MM.1S (cell line): ENCODE measurements around the gene CPA5.

Experiments used
- DNase-seq: peaks from one replicate; pipeline ENCODE4 v3.0.0-alpha.2; 2015
- H2AFZ ChIP-seq: fragments of 300-600 bp; sonication (generic); 2 replicates; pipeline ENCODE4 v1.6.0; 2016; ENCODE audit warnings: antibody characterized with exemption, low read length
- H3F3A ChIP-seq: fragments of 300-600 bp; sonication (generic); 2 replicates; pipeline ENCODE4 v1.6.1; 2016; ENCODE audit warnings: mild to moderate bottlenecking, antibody characterized with exemption, low read length, moderate library complexity, mixed read lengths; ENCODE audit not compliant: insufficient read depth
- H3K27ac ChIP-seq: fragments of 300-600 bp; sonication (generic); 2 replicates; pipeline ENCODE4 v1.5.1; 2016; ENCODE audit warnings: mild to moderate bottlenecking, low read length
- H3K27me3 ChIP-seq: fragments of 300-600 bp; sonication (generic); replicated peaks from 2 replicates; pipeline ENCODE4 v1.6.0; 2016; ENCODE audit warnings: low read length; ENCODE audit not compliant: insufficient read depth
- H3K36me3 ChIP-seq: fragments of 300-600 bp; sonication (generic); replicated peaks from 2 replicates; pipeline ENCODE4 v1.6.1; 2016; ENCODE audit warnings: mild to moderate bottlenecking, low read length, mixed read lengths; ENCODE audit not compliant: insufficient read depth
- H3K4me1 ChIP-seq: fragments of 300-600 bp; sonication (generic); 2 replicates; pipeline ENCODE4 v1.6.1; 2016; ENCODE audit warnings: low read length, mixed read lengths
- H3K4me2 ChIP-seq: fragments of 300-600 bp; sonication (generic); 2 replicates; pipeline ENCODE4 v1.6.0; 2016; ENCODE audit warnings: low read depth, low read length
- H3K4me3 ChIP-seq: fragments of 300-600 bp; sonication (generic); 2 replicates; pipeline ENCODE4 v1.5.1; 2016; ENCODE audit warnings: low read length, mixed read lengths
- H3K79me2 ChIP-seq: fragments of 300-600 bp; sonication (generic); 2 replicates; pipeline ENCODE4 v1.6.1; 2016; ENCODE audit warnings: mixed run types, low read length, mixed read lengths
- H3K9ac ChIP-seq: fragments of 300-600 bp; sonication (generic); 2 replicates; pipeline ENCODE4 v1.6.1; 2016; ENCODE audit warnings: low read length, mixed read lengths
- H3K9me2 ChIP-seq: fragments of 300-600 bp; sonication (generic); replicated peaks from 2 replicates; pipeline ENCODE4 v1.6.1; 2016; ENCODE audit warnings: mild to moderate bottlenecking, low read length, mixed read lengths; ENCODE audit not compliant: insufficient read depth
- H3K9me3 ChIP-seq: fragments of 300-600 bp; sonication (generic); replicated peaks from 2 replicates; pipeline ENCODE4 v1.6.1; 2016; ENCODE audit warnings: mild to moderate bottlenecking, low read length, mixed read lengths; ENCODE audit not compliant: insufficient read depth
- H4K20me1 ChIP-seq: fragments of 300-600 bp; sonication (generic); 2 replicates; pipeline ENCODE4 v1.6.1; 2016; ENCODE audit warnings: mild to moderate bottlenecking, low read length, moderate library complexity, mixed read lengths; ENCODE audit not compliant: insufficient read depth
- EZH2 ChIP-seq: fragments of 300-600 bp; sonication (generic); optimal IDR thresholded peaks from 2 replicates; pipeline ENCODE3; 2017; ENCODE audit warnings: low read depth, mild to moderate bottlenecking, antibody characterized with exemption, low read length, mixed read lengths
- EZH2phosphoT487 ChIP-seq: fragments of 300-600 bp; sonication (generic); IDR thresholded peaks from 2 replicates; pipeline ENCODE4 v1.6.1; 2018; ENCODE audit warnings: antibody characterized with exemption, low read length
- TF ChIP-seq, protein P1 (sequence below): fragments of 300-600 bp; sonication (generic); IDR thresholded peaks from 2 replicates; pipeline ENCODE4 v1.5.1; 2016; ENCODE audit warnings: antibody characterized with exemption, low read length, mixed read lengths

The CPA5 gene

DNA sequence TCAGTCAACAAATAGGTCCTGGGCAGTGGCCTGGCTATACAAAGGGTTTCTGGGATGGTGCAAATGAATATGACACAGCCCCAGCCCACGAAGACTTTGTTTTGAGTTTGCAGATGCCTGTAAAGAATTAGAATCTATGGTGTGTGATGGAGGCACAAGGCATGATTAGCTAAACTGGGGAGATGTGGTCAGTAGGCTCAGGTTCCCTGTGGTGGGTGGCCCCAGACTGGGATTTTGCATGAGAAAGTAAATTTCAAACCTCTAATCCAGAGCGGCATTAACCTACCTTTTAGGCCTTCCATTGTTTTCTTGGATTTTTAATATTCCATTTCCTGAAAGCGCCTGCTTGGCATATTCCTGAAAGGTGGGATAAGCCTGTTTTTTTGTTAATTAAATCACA lies 6.4 kb upstream of the CPA5 start:
- Histone ChIP-seq H3K27me3 (no peaks in the 10 kb centered on the region), H3K27ac (no peak overlapping the region), H3F3A (no peaks in the 10 kb centered on the region), H2AFZ (no peak overlapping the region), H3K9ac (no peak overlapping the region), H4K20me1 (no peaks in the 10 kb centered on the region), H3K9me3 (no peaks in the 10 kb centered on the region), H3K36me3 (no peaks in the 10 kb centered on the region), H3K4me2 (no peak overlapping the region), H3K9me2 (no peaks in the 10 kb centered on the region), H3K4me3 (no peak overlapping the region), H3K79me2 (no peaks in the 10 kb centered on the region), H3K4me1 (no peaks in the 10 kb centered on the region)
- TF ChIP-seq EZH2phosphoT487 = no peak
- TF ChIP-seq, protein P1, sequence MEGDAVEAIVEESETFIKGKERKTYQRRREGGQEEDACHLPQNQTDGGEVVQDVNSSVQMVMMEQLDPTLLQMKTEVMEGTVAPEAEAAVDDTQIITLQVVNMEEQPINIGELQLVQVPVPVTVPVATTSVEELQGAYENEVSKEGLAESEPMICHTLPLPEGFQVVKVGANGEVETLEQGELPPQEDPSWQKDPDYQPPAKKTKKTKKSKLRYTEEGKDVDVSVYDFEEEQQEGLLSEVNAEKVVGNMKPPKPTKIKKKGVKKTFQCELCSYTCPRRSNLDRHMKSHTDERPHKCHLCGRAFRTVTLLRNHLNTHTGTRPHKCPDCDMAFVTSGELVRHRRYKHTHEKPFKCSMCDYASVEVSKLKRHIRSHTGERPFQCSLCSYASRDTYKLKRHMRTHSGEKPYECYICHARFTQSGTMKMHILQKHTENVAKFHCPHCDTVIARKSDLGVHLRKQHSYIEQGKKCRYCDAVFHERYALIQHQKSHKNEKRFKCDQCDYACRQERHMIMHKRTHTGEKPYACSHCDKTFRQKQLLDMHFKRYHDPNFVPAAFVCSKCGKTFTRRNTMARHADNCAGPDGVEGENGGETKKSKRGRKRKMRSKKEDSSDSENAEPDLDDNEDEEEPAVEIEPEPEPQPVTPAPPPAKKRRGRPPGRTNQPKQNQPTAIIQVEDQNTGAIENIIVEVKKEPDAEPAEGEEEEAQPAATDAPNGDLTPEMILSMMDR = no peak
- no peak for DNase-seq

DNA sequence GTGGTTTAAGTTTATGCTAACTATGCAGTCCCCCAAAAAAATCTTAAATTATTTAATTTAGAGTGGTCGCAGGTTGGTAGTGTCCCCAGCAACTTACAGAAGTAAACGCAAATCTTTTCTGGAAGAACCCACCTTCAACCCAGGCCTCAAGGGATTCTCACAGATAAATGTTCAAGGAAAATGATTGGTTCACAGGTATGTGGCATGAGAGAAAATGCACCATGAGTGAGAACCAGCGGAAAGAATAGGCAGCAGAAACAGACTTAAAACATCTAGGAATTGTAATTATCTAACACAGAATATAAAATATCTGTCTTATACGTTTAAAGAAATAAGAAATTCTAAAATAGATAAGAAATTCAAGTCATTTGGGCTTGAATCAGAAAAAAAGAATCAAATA lies 2.7 kb upstream of the CPA5 start:
- TF ChIP-seq EZH2 (no peak), EZH2phosphoT487 (no peak)
- TF ChIP-seq, protein P1 = no peak

DNA sequence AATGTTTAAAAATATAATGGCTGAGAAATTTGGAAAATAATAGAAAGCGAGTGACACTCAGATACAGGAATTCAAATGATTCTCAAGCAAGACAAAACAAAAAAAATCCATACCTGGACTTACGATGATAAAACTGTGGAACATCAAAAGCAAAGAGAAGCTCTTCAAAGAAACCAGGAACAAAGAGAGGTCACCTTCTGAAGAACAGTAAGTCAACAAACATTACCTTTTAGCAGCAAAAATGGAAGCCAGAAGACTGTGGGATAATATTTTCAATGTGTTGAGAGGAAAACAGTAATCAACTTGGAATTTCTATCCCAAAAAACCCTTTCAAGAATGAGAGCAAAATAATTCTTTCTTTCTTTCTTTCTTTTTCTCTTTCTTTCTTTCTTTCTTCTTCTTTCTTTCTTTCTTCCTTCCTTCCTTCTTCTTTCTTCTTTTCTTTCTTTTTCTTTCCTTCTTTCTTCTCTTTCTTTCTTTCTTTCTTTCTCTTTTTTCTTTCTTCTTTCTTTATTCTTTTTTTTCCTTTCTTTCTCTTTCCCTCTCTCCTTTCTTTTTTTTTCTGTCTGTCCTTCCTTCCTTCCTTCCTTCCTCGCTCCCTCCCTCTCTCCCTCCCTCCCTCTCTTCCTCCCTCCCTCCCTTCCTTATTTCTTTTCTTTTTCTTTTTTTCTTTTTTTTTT lies 1.8 kb upstream of the CPA5 start:
- no peaks in the 10 kb centered on the region for H3F3A ChIP-seq
- no peaks in the 10 kb centered on the region for H3K9me2 ChIP-seq
- H3K27me3 ChIP-seq = no peaks in the 10 kb centered on the region
- H3K9ac ChIP-seq = no peak overlapping the region
- TF ChIP-seq EZH2 = no peak
- TF ChIP-seq EZH2phosphoT487 = no peak
- TF ChIP-seq, protein P1 = no peak
- no peaks in the 10 kb centered on the region for H3K9me3 ChIP-seq
- no peaks in the 10 kb centered on the region for H3K79me2 ChIP-seq
- no peak overlapping the region for H2AFZ ChIP-seq
- no peaks in the 10 kb centered on the region for H4K20me1 ChIP-seq
- no peak overlapping the region for H3K4me2 ChIP-seq
- no peak overlapping the region for H3K27ac ChIP-seq
- no peak overlapping the region for H3K4me3 ChIP-seq
- no peaks in the 10 kb centered on the region for H3K4me1 ChIP-seq
- H3K36me3 ChIP-seq = no peaks in the 10 kb centered on the region
- DNase-seq = no peak

More for the DNA sequence above, 2.7 kb upstream of the CPA5 start:
- H3K4me1 ChIP-seq = no peaks in the 10 kb centered on the region
- H3K4me2 ChIP-seq = no peak overlapping the region
- no peaks in the 10 kb centered on the region for H3K9me2 ChIP-seq
- DNase-seq = no peak
- no peak overlapping the region for H2AFZ ChIP-seq
- no peaks in the 10 kb centered on the region for H3K36me3 ChIP-seq
- no peak overlapping the region for H3K9ac ChIP-seq
- no peaks in the 10 kb centered on the region for H3F3A ChIP-seq
- no peaks in the 10 kb centered on the region for H4K20me1 ChIP-seq
- H3K4me3 ChIP-seq = no peak overlapping the region
- no peaks in the 10 kb centered on the region for H3K79me2 ChIP-seq
- no peaks in the 10 kb centered on the region for H3K9me3 ChIP-seq
- no peaks in the 10 kb centered on the region for H3K27me3 ChIP-seq
- no peak overlapping the region for H3K27ac ChIP-seq
